NCI-H2107 treated with DMSO at 0.1 percent for 48 hours (cell line): Measurements from ENCODE around the gene EIF1B.

Experiments used
- DNase-seq: peaks from one replicate; lab custom pipeline; 2025; ENCODE audit not compliant: unreplicated experiment; lab: John Stamatoyannopoulos, UW

EIF1B gene

GRCh38 chr3:40340541-40341170 is 31.1 kb downstream of the EIF1B start:
- DNase-seq: no peak

GRCh38 chr3:40341671-40342070 is 32.2 kb downstream of the EIF1B start:
- no peak for DNase-seq

GRCh38 chr3:40350529-40350928 is 41.0 kb downstream of the EIF1B start:
- no peak for DNase-seq

GRCh38 chr3:40355410-40355809 is 45.9 kb downstream of the EIF1B start:
- DNase-seq: no peak

GRCh38 chr3:40358454-40358853 is 48.9 kb downstream of the EIF1B start:
- no peak for DNase-seq
